Mucosa of rectum (tissue), 2 donors: ENCODE measurements around the gene ANKRD53.
"Not testable (repeated sequence)": the region's sequence is repeated elsewhere in the genome, so short reads cannot be mapped to it uniquely, and the experiment has no call there.

Source experiments
- H3K27ac ChIP-seq, 2 donors: one replicate each; pipeline ENCODE4 v1.7.0; 2013; ENCODE audit warnings: inconsistent platforms in 2 of 2, low read depth in 2 of 2, low read length in 2 of 2
- H3K27me3 ChIP-seq, 2 donors: one replicate each; pipeline ENCODE4 v1.7.0; 2013; ENCODE audit warnings: low read length in 2 of 2; ENCODE audit not compliant: control insufficient read depth in 2 of 2, insufficient read depth in 2 of 2
- H3K36me3 ChIP-seq, 2 donors: one replicate each; pipeline ENCODE4 v1.7.0; 2013; ENCODE audit warnings: low read length in 2 of 2; ENCODE audit not compliant: control insufficient read depth in 2 of 2, insufficient read depth in 2 of 2
- H3K4me1 ChIP-seq, 2 donors: one replicate each; pipeline ENCODE4 v1.7.0; 2013; ENCODE audit warnings: low read length in 2 of 2, mild to moderate bottlenecking in 1 of 2; ENCODE audit not compliant: control insufficient read depth in 2 of 2, insufficient read depth in 2 of 2
- H3K4me3 ChIP-seq, 2 donors: one replicate each; pipeline ENCODE4 v1.7.0; 2013; ENCODE audit warnings: low read length in 2 of 2
- H3K9ac ChIP-seq, 2 donors: one replicate each; pipeline ENCODE4 v1.7.0; 2013; ENCODE audit warnings: low read length in 2 of 2, low read depth in 1 of 2, mild to moderate bottlenecking in 1 of 2
- H3K9me3 ChIP-seq, 2 donors: one replicate each; pipeline ENCODE4 v1.7.0; 2013; ENCODE audit warnings: low read length in 2 of 2; ENCODE audit not compliant: control insufficient read depth in 2 of 2
- donor health status: healthy.
- donor health status: Normal muscosa, but diverticular disease.

Gene ANKRD53

DNA sequence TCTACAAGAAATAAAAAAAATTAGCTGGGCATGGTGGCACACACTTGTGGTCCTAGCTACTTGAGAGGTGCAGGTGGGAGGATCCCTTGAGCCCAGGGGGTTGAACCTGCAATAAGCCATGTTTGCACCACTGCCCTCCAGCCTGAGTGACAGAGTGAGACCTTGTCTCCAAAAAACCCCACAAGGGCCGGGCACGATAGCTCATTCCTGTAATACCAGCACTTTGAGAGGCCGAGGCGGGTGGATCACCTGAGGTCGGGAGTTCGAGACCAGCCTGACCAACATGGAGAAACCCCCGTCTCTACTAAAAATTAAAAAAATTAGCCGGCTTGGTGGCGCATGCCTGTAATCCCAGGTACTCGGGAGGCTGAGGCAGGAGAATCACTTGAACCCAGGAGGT is 21.5 kb downstream of the ANKRD53 start:
- peaks cover 0 to 11% of the 10 kb centered on the region in 2 donors for H3K4me1 ChIP-seq
- H3K9ac ChIP-seq, H3K4me3 ChIP-seq, H3K27ac ChIP-seq, H3K27me3 ChIP-seq, H3K9me3 ChIP-seq, H3K36me3 ChIP-seq: not testable (repeated sequence)

GRCh38 chr2:71000780-71001591 is 22.6 kb downstream of the ANKRD53 start:
- no peaks in the 10 kb centered on the region for H3K9me3 ChIP-seq
- H3K4me1 ChIP-seq, result peaks cover 0 to 11% of the 10 kb centered on the region in 2 donors
- H3K9ac ChIP-seq, result no peak overlapping the region
- H3K36me3 ChIP-seq, result no peaks in the 10 kb centered on the region
- H3K4me3 ChIP-seq, result peak overlapping the region; percentile 63 to 74
- peaks cover 0 to under 1% of the 10 kb centered on the region in 2 donors for H3K27me3 ChIP-seq
- H3K27ac ChIP-seq, result no peak overlapping the region

- Histone ChIP-seq H3K9me3 (no peaks in the 10 kb centered on the region), H3K27me3 (peaks cover 0 to 2% of the 10 kb centered on the region in 2 donors), H3K4me1 (peaks cover 0 to 11% of the 10 kb centered on the region in 2 donors), H3K4me3 (no peak overlapping the region), H3K27ac (no peak overlapping the region), H3K9ac (no peak overlapping the region), H3K36me3 (no peaks in the 10 kb centered on the region)
These were observed 23.1 kb downstream of the ANKRD53 start for GRCh38 chr2:71001592-71001927.

GRCh38 chr2:71001981-71002570 is 23.6 kb downstream of the ANKRD53 start:
- Histone ChIP-seq H3K36me3 (no peaks in the 10 kb centered on the region), H3K9me3 (no peaks in the 10 kb centered on the region), H3K9ac (no peak overlapping the region), H3K27ac (no peak overlapping the region), H3K4me1 (peaks cover 0 to 11% of the 10 kb centered on the region in 2 donors), H3K4me3 (no peak overlapping the region), H3K27me3 (peaks cover 0 to 2% of the 10 kb centered on the region in 2 donors)

DNA sequence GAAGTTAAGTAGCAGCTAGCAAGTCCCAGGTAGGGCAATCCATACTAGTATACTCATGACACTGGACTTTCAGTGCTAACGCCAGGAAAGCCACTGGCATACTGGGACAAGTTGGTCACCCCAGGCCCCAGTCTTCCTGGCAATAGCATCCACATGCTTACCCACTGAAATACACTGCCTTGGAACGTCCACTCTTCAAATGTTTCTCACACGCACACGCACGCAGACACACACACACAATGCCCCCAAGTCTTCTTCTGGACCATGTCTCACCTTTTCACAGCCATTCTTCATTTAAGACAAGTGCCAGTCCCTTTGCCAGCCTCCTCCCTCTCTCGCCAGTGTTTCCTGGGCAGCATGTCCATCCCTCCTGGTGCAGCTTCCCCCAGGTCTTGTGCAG is 25.0 kb downstream of the ANKRD53 start:
- H3K4me3 ChIP-seq, result no peak overlapping the region
- H3K36me3 ChIP-seq, result no peaks in the 10 kb centered on the region

GRCh38 chr2:71003966-71004755 is 25.7 kb downstream of the ANKRD53 start:
- Histone ChIP-seq H3K4me1 (peaks cover 0 to 11% of the 10 kb centered on the region in 2 donors), H3K9ac (no peak overlapping the region), H3K27me3 (peaks cover 0 to 2% of the 10 kb centered on the region in 2 donors), H3K36me3 (no peaks in the 10 kb centered on the region), H3K9me3 (no peaks in the 10 kb centered on the region), H3K4me3 (no peak overlapping the region), H3K27ac (no peak overlapping the region)

More for the DNA sequence above, 25.0 kb downstream of the ANKRD53 start:
- Histone ChIP-seq H3K4me1 (peaks cover 0 to 11% of the 10 kb centered on the region in 2 donors), H3K9me3 (no peaks in the 10 kb centered on the region), H3K27me3 (peaks cover 0 to 2% of the 10 kb centered on the region in 2 donors), H3K27ac (no peak overlapping the region), H3K9ac (no peak overlapping the region)

DNA sequence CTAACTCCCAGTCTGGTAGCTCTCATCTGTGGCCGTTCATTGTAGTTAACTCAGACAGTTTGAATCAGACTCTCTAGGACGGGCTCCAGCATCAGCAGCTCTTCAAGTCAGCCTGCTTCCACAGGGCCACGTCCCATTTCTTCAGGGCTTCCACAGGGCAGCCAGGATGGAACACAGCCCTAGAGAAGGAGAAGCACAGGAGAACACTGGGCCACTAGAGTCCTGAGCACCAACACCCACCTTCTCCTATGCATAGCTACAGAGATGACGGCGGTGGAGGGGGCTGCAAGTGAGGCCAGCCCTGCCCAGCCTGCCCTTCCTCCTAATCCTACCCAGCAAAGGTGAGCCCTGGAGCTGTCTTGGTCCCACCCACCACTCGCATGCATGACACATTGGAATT is 26.4 kb downstream of the ANKRD53 start:
- peaks cover 0 to 2% of the 10 kb centered on the region in 2 donors for H3K27me3 ChIP-seq
- H3K9ac ChIP-seq, result no peak overlapping the region
- H3K4me3 ChIP-seq, result no peak overlapping the region
- H3K27ac ChIP-seq, result no peak overlapping the region
- H3K36me3 ChIP-seq, result no peaks in the 10 kb centered on the region
- H3K4me1 ChIP-seq, result peaks cover 0 to 11% of the 10 kb centered on the region in 2 donors
- H3K9me3 ChIP-seq, result no peaks in the 10 kb centered on the region

DNA sequence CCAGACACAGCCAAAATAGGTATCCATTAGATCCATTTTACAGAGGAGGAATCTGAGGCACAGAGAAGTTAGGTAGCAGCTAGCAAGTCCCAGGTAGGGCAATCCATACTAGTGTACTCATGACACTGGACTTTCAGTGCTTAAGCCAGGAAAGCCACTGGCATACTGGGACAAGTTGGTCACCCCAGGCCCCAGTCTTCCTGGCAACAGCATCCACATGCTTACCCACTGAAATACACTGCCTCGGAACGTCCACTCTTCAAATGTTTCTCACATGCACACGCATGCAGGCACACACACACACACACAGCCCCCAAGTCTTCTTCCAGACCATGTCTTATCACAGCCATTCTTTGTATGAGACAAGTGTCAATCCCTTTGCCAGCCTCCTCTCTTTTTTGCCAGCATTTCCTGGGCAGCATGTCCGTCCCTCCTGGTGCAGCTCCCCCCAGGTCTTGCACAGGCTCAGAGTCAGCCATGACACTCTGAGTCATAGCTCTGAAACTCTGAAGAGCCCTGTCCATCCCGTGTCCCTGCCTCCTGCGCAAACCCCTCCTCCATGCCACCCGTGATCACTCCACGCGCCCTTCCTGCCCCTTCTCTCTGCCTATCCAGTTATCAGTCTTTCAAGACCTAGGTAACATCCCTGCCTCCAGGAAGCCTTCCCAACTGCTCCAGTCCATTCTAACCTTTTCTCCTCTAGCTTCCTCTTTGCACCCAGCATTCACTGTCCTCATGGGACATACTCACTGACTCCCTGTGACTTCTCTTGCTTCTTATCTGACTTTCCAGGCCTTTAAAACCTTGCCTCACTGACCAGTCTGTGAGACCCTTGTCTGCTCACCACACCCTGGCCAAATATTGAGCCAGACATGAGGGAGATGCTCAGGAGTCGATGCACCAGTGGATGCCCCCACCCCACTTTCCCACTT is 27.1 kb downstream of the ANKRD53 start:
- no peaks in the 10 kb centered on the region for H3K36me3 ChIP-seq
- H3K4me1 ChIP-seq, result peaks cover 0 to 11% of the 10 kb centered on the region in 2 donors

GRCh38 chr2:71006323-71006722 is 27.9 kb downstream of the ANKRD53 start:
- no peak overlapping the region for H3K9ac ChIP-seq
- H3K4me1 ChIP-seq, result peaks cover 0 to 4% of the 10 kb centered on the region in 2 donors
- no peak overlapping the region for H3K27ac ChIP-seq
- H3K9me3 ChIP-seq, result no peaks in the 10 kb centered on the region
- H3K4me3 ChIP-seq, result no peak overlapping the region
- peaks cover 0 to 2% of the 10 kb centered on the region in 2 donors for H3K27me3 ChIP-seq
- H3K36me3 ChIP-seq, result no peaks in the 10 kb centered on the region

More for the DNA sequence above, 27.1 kb downstream of the ANKRD53 start:
- H3K27me3 ChIP-seq, result peaks cover 0 to 2% of the 10 kb centered on the region in 2 donors
- H3K27ac ChIP-seq, result no peak overlapping the region
- H3K9ac ChIP-seq, result no peak overlapping the region
- no peaks in the 10 kb centered on the region for H3K9me3 ChIP-seq
- no peak overlapping the region for H3K4me3 ChIP-seq
